SJCRH30 (cell line): ENCODE results near the gene DUS3L. TPM values are rescaled to one million over a fixed set of nuclear protein-coding genes. Genes with fewer than 3 reads are reported as not detected.

Experiments used
- DNase-seq, 2 experiments: peaks; one replicate each; pipeline ENCODE4 v3.0.0-alpha.2; 2015 to 2020
- H3K27ac ChIP-seq: fragments of 250-450 bp; sonication (Bioruptor Pico); 2 replicates; pipeline ENCODE4 v1.5.1; 2020; ENCODE audit warnings: mild to moderate bottlenecking, moderate library complexity
- H3K27me3 ChIP-seq: fragments of 250-450 bp; sonication (Bioruptor Pico); 2 replicates; pipeline ENCODE4 v1.5.1; 2020; ENCODE audit warnings: mild to moderate bottlenecking, moderate library complexity
- H3K36me3 ChIP-seq: fragments of 250-450 bp; sonication (Bioruptor Pico); 2 replicates; pipeline ENCODE4 v1.5.1; 2020; ENCODE audit warnings: mild to moderate bottlenecking, moderate library complexity
- H3K4me1 ChIP-seq: fragments of 250-450 bp; sonication (Bioruptor Pico); 2 replicates; pipeline ENCODE4 v1.5.1; 2020; ENCODE audit warnings: mild to moderate bottlenecking, moderate library complexity
- H3K4me3 ChIP-seq: fragments of 250-450 bp; sonication (Bioruptor Pico); 2 replicates; pipeline ENCODE4 v1.5.1; 2020; ENCODE audit warnings: mild to moderate bottlenecking, moderate library complexity
- H3K9me3 ChIP-seq: fragments of 250-450 bp; sonication (Bioruptor Pico); replicated peaks from 2 replicates; pipeline ENCODE4 v1.5.1; 2020; ENCODE audit warnings: mild to moderate bottlenecking, moderate library complexity
- total RNA-seq: library from RNA; depleted of rRNA; stranded (reverse); fragments of >200 nt; shearing (Covaris generic); gene quantifications from 2 replicates; pipeline ENCODE4 v1.2.3, GENCODE V29; 2014

The DUS3L gene
- total RNA-seq, 1 experiment from 2014 or later, result 28.2 TPM

GRCh38 chr19:5808120-5808816, 17.3 kb upstream of the DUS3L start:
- H3K4me3 ChIP-seq, result no peak overlapping the region
- H3K36me3 ChIP-seq, result no peaks in the 10 kb centered on the region

GRCh38 chr19:5806905-5807304, 15.9 kb upstream of the DUS3L start:
- H3K27me3 ChIP-seq, result no peaks in the 10 kb centered on the region
- no peak for DNase-seq
- no peak overlapping the region for H3K4me3 ChIP-seq
- H3K27ac ChIP-seq, result no peak overlapping the region
- no peaks in the 10 kb centered on the region for H3K36me3 ChIP-seq
- no peaks in the 10 kb centered on the region for H3K9me3 ChIP-seq
- peaks cover 14% of the 10 kb centered on the region for H3K4me1 ChIP-seq

More at GRCh38 chr19:5808120-5808816, 17.3 kb upstream of the DUS3L start:
- no peak for DNase-seq
- H3K4me1 ChIP-seq, result peaks cover 14% of the 10 kb centered on the region
- no peaks in the 10 kb centered on the region for H3K27me3 ChIP-seq
- no peak overlapping the region for H3K27ac ChIP-seq
- no peaks in the 10 kb centered on the region for H3K9me3 ChIP-seq

GRCh38 chr19:5806133-5806489, 15.1 kb upstream of the DUS3L start:
- peak overlapping the region; percentile 5; the same call in 1 of the 2 replicates for H3K27ac ChIP-seq
- no peak for DNase-seq
- H3K4me1 ChIP-seq, result peaks cover 15% of the 10 kb centered on the region
- H3K4me3 ChIP-seq, result peak overlapping the region; percentile 61
- H3K9me3 ChIP-seq, result no peaks in the 10 kb centered on the region
- H3K27me3 ChIP-seq, result no peaks in the 10 kb centered on the region
- no peaks in the 10 kb centered on the region for H3K36me3 ChIP-seq

- Histone ChIP-seq H3K27ac (peak overlapping the region; percentile 5; the same call in 1 of the 2 replicates), H3K27me3 (no peaks in the 10 kb centered on the region), H3K4me3 (peak overlapping the region; percentile 61), H3K9me3 (no peaks in the 10 kb centered on the region), H3K36me3 (no peaks in the 10 kb centered on the region), H3K4me1 (peaks cover 20% of the 10 kb centered on the region)
- peak; percentile 88 to 90 for DNase-seq
Measured at GRCh38 chr19:5805462-5806132, 14.6 kb upstream of the DUS3L start.

- H3K4me1 ChIP-seq, result peaks cover 28% of the 10 kb centered on the region
- peak within 1 kb of the TSS; percentile 5; the same call in 1 of the 2 replicates for H3K27ac ChIP-seq
- DNase-seq, result peak; percentile 62 to 73
- no peaks in the 10 kb centered on the region for H3K9me3 ChIP-seq
- peak within 1 kb of the TSS; percentile 61 for H3K4me3 ChIP-seq
- H3K36me3 ChIP-seq, result no peaks in the 10 kb centered on the region
- H3K27me3 ChIP-seq, result no peaks in the 10 kb centered on the region
Measured at GRCh38 chr19:5804516-5805461, 13.8 kb upstream of the DUS3L start, which contains the start of gene NRTN. TSS of gene NRTN (plus strand) at chr19:5805067. CDS start at chr19:5824166, 19,099 bp downstream.

- H3K9me3 ChIP-seq, result no peaks in the 10 kb centered on the region
- DNase-seq, result peak; percentile 95 to 97
- peak overlapping the region; percentile 4; the same call in 1 of the 2 replicates for H3K27ac ChIP-seq
- no peaks in the 10 kb centered on the region for H3K36me3 ChIP-seq
- H3K4me3 ChIP-seq, result peak overlapping the region; percentile 48
- H3K27me3 ChIP-seq, result no peaks in the 10 kb centered on the region
- H3K4me1 ChIP-seq, result peaks cover 36% of the 10 kb centered on the region
Measured at GRCh38 chr19:5803752-5804515, 13.0 kb upstream of the DUS3L start.

GRCh38 chr19:5803441-5803751, 12.4 kb upstream of the DUS3L start:
- peak overlapping the region; percentile 21; the same call in 1 of the 2 replicates for H3K4me3 ChIP-seq
- DNase-seq, result no peak
- H3K9me3 ChIP-seq, result no peaks in the 10 kb centered on the region
- no peaks in the 10 kb centered on the region for H3K36me3 ChIP-seq
- peaks cover 40% of the 10 kb centered on the region for H3K4me1 ChIP-seq
- no peaks in the 10 kb centered on the region for H3K27me3 ChIP-seq
- no peak overlapping the region for H3K27ac ChIP-seq

- Histone ChIP-seq H3K27ac (no peak overlapping the region), H3K4me1 (peaks cover 40% of the 10 kb centered on the region)
Measured at GRCh38 chr19:5801796-5802619, 11.0 kb upstream of the DUS3L start.

GRCh38 chr19:5800361-5801270, 9.7 kb upstream of the DUS3L start:
- H3K27me3 ChIP-seq, result no peaks in the 10 kb centered on the region
- no peak overlapping the region for H3K4me3 ChIP-seq
- H3K9me3 ChIP-seq, result no peaks in the 10 kb centered on the region
- peaks cover 35% of the 10 kb centered on the region for H3K4me1 ChIP-seq
- H3K36me3 ChIP-seq, result no peaks in the 10 kb centered on the region
- peak in 1 of 2 experiments; percentile 42 for DNase-seq
- no peak overlapping the region for H3K27ac ChIP-seq

More at GRCh38 chr19:5801796-5802619, 11.0 kb upstream of the DUS3L start:
- H3K27me3 ChIP-seq, result no peaks in the 10 kb centered on the region
- H3K4me3 ChIP-seq, result no peak overlapping the region
- peak; percentile 83 to 86 for DNase-seq
- H3K9me3 ChIP-seq, result no peaks in the 10 kb centered on the region
- H3K36me3 ChIP-seq, result no peaks in the 10 kb centered on the region

GRCh38 chr19:5799247-5800241, 8.6 kb upstream of the DUS3L start:
- Histone ChIP-seq H3K4me1 (peaks cover 34% of the 10 kb centered on the region), H3K36me3 (no peaks in the 10 kb centered on the region), H3K27me3 (no peaks in the 10 kb centered on the region), H3K4me3 (no peak overlapping the region), H3K9me3 (no peaks in the 10 kb centered on the region), H3K27ac (no peak overlapping the region)
- peak; percentile 73 to 78 for DNase-seq

GRCh38 chr19:5798244-5798643, 7.3 kb upstream of the DUS3L start:
- H3K36me3 ChIP-seq, result no peaks in the 10 kb centered on the region
- no peak overlapping the region for H3K27ac ChIP-seq
- no peaks in the 10 kb centered on the region for H3K9me3 ChIP-seq
- peaks cover 26% of the 10 kb centered on the region for H3K4me1 ChIP-seq
- H3K27me3 ChIP-seq, result no peaks in the 10 kb centered on the region
- no peak overlapping the region for H3K4me3 ChIP-seq
- DNase-seq, result no peak
